HUDEP-2 (cell line): ENCODE data around the gene CAMKMT.

ENCODE experiments used
- DNase-seq, 76 experiments: peaks; one replicate each; lab custom pipeline; 2025; ENCODE audit not compliant: unreplicated experiment in 76 of 76; lab: John Stamatoyannopoulos, UW

CAMKMT gene

DNA sequence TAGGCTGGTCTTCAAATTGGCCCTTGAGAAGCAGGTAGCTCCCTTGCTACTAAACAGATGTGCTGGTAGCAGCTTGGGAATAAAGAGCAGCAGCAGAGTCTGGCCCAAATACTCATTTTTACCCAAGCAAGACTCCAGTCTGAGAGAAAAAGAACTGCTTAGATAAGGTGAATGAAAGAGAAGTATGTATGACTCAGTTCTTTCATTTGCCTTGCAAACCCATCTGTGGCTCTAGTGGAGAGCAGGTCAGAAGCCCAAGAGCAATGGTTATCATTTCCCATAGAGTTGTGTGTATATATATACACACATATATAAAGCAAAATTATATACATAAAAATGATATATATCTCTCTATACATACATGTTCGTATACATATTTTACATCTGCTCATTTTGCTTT is 80.3 kb downstream of the CAMKMT start:
- no peak for DNase-seq

DNA sequence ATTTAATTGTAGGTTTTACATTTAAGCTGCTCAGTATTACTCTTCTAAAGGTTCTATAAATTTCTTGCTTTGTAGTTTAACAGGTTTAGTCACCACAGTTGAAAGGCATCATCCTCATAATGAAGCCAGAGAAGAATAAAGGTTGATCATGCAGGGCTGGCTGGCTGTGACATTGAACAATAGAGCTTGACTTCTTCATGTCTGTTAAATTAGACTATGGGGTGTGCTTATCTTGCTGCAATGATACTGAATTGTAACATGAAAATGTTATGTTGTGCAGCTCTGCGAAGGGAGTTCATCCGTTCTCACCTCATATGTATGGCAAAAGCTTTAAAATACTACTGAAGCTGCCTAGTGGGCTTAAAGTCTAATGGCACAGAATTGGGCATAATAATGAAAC is 81.8 kb downstream of the CAMKMT start:
- DNase-seq = no peak

DNA sequence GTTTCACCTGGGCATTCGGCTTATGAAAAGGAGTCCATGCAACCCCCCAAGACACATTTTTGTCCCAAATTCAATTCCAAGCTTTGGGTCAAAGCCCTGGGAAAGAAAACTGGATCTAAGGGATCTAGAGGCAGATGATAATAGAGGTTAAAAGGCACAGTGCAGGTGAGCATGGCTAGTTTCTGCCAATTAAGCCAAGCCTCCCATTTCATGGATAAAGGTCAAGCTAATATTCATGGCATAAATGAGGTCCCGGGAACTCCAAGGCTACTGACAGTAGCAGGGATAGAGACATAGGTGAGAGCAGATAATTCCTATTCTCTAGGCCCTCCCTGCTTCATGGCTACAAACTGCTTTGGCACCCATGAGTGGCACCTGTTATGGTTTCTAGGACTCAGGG is 83.1 kb downstream of the CAMKMT start:
- no peak for DNase-seq

DNA sequence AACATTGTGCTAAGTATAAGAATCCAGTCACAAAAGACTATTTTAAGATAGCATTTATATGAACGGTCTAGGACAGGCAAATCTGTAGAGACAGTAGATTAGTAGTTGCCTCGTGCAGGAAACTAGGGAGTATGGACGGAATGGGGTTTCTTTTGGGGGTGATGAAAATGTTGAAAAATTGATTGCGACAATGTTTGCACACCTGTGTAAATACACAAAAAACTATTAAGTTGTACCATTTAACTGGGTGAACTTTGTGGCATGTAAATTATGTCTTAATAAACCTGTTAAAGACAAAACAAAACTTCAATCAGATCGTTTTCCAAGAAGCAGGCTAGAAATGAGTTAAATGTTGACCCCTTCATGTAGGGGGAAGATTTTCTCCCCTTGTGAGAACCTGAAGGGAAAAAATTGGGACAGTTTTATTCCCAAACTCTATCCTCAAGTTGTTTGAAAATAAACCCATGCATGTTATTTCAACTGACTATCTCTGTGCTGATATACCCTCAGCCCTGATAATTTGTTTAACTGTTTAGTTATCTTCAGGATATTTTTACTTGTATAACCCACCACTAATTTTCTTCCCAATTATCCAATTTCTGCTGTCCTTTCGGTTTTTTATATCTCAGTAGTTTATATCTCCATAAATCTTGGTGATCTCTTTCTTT is 87.2 kb downstream of the CAMKMT start:
- no peak for DNase-seq

DNA sequence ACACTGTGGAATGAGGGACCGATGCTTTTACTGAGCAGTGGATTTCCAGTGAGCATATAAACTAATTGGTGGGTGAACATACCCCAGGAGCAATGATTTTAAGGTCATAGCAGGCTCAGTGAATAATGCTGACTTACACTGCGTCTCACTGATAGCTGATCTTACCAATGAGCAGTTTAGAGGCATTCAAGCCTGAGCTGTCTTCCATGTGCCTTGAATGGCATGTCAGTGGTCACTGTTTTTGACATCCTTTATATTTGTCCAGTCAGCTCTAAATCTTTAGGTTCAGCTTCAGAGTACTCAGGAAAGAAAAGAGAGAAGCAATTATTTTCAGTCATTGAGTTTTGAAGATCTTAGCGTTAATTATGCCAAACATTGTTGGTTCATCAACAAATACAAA is 88.3 kb downstream of the CAMKMT start:
- DNase-seq = no peak

DNA sequence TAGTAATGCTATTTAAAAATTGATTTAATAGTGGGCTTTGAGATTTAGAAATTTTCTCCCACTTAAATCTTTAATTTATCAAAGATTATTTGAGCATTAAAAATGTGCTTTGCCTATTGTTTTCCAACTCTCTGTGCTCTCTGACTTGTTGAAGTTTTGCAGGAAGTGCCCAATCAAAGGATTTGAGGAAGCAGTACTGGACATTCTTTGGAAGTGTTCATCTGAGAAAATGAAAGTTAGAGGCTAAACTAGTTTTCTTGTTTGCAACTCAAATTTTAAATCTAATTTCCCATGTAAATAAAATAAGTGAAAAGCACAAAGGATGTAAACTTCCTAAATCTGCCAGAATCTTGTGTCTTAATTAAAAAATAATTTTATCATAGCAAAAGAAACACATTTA is 89.1 kb downstream of the CAMKMT start:
- no peak for DNase-seq

DNA sequence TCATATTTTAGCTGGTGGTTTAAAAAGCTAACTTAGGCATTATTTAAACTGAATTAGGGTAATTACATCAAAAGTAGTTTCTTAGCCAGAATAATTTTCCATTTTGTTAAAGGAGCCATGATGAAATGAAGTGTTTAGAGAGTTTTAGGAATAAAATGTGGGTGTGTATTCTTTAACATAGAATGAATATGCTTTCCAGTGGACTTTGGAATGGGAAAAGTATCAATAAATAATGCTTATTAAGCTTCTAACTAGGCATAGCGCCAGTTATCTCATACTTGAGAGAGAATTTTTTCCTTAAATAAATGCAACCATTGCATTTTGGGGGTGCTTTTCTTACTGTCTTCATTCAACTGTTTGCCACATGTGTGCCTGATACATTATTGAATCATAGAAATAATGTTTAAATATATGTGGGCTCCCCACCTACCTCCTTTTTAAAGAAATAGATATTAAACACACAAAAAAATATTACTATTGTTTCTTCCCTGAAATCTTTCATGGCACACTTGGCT is 90.4 kb downstream of the CAMKMT start:
- no peak for DNase-seq

DNA sequence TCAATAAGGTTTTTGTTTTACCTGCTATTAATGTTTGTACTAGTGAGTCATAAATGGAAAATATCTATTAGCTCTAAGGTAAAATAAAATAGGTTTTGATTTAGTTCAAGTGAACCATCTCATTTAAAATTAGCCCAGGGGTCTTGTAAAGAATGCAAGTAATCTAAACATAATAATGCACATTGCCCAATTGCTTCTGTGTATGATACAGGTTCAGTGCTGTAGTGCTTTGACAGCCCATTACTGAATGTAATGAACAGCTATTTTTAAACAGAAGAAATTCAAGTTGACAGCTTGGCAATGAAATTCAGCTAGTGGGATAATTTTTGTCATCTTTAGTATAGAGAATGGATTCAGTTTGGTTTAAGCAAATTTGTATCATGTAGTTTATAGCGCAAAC is 91.5 kb downstream of the CAMKMT start:
- DNase-seq = no peak

DNA sequence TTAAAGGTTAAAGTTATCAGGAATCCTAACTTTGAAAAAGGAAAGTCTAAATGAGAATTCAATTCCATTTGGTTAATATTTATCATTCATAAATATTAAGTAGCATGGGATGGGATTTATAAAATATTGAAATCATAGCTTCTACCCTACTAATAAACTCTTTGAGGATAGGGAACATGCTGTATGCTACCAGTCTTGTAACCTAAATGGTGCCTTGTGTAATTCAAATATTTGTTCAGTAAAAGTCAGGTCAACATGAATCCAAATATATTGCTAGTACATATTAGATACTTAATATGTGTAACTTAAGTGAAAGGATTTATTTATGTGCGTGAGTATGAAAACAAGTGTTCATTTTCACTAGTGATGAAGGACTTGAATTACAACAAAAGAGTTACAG is 94.1 kb downstream of the CAMKMT start:
- no peak for DNase-seq

DNA sequence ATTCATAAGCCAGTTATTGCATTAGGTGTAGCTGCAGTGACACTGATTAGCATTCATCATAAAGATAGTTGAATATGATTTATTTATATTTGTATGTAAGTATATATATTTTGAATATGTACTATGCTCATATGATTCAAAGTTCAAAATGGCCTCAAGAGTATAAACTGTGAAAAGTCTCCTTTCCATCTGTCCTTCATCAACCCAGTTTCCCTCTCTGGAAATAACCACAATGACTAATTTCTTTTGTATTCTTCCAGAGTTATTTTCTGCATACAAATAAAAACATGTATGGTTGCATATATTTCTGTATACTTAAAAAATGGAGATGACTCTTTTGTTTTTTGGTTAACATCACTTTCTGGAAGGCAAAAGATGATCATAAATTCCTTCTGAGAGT is 95.2 kb downstream of the CAMKMT start:
- DNase-seq = no peak

DNA sequence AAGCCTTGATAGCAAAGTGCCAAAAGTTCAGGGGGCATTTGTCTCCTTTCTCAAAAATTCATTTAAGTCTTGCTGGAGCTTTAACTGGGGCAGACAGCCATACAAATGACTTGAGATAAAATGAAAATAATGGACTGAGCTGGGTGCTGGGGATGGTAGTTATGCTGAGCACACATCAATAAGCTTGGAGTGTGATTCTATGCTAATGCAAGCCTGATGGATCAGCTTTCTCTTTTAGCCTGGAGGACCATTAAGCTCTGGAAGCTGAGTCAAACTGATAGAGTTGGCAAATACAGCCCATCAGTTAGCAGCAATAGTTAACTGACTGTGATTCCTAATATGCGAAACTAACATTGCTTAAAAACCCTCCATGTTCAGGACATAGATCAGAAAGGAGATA is 98.0 kb downstream of the CAMKMT start:
- no peak for DNase-seq

DNA sequence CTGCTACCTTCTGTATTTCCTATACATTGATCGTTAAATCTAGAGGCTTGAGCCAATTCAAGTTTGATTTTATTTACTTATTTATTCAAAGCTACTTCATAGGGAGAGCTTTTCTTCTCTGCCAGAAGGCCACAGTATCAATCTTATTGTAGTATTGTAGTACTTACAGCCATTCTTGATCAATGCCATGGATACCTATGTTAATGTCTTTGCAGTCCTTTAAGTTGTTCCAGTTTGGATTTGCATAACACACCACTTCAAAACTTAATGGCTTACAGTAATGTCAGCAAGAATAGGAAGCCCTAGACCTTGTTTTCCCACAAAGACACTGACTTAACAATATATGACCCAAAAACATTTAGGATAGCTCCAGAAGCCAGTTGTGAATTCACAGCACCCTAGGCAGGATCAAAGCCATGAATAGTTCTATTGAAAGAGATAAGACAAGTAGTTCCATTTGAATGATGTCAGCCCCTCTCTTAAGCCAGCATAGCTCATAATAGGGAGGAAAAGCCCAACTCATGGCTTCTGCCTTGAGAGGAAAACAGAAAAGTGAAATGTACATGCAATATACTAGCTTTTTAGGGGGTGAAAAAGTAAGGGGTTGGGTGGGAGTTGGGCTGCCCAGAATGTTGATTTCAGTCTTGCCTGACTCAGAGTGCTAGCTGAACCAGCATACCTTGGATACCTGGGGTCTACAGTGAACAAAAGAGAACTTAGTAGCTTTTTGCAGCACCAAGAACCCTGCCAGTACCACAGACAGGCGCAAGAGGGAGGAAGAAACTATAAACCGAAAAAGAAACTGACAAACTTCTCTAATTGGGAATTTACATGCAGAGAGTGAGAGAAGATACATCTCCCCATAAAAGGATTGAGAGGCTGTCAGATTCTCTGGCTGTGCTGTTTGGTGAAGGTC is 101.4 kb downstream of the CAMKMT start:
- no peak for DNase-seq

DNA sequence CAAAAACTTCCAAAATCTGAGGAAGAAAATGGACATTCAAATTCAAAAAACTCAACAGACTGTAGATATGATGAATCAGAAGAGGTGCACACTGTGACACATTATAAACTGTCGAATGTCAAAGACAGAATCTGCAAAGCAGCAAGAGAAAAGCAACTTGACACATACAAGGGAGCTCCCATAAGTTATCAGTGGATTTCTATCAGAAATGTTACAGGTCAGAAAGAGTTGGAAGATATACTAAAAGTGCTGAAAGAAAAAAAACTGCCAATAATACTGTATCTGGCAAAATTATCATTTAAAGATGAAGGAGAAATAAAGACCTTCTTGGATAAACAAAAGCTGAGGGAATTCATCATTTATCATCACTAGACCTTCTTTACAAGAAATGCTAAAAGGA is 102.7 kb downstream of the CAMKMT start:
- DNase-seq = no peak

DNA sequence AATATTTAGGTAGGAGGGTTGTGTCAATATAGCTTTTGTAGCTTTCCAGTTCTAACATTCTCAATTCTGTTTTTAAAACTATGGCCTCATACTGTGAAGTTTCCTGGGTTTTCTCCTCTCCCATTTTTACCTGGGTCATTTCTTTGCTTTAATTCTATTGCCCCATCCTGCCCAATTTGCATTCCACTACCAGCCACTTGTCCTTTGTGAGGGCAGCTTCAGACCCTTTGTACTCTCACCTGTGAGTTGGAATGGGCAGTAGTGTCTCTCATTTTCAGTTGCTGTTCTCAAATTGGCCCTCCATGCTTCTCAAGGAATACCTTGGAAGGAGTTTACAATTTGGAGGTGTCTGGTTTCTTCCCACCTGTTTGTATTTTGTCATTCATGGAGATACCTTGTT is 108.4 kb downstream of the CAMKMT start:
- no peak for DNase-seq

DNA sequence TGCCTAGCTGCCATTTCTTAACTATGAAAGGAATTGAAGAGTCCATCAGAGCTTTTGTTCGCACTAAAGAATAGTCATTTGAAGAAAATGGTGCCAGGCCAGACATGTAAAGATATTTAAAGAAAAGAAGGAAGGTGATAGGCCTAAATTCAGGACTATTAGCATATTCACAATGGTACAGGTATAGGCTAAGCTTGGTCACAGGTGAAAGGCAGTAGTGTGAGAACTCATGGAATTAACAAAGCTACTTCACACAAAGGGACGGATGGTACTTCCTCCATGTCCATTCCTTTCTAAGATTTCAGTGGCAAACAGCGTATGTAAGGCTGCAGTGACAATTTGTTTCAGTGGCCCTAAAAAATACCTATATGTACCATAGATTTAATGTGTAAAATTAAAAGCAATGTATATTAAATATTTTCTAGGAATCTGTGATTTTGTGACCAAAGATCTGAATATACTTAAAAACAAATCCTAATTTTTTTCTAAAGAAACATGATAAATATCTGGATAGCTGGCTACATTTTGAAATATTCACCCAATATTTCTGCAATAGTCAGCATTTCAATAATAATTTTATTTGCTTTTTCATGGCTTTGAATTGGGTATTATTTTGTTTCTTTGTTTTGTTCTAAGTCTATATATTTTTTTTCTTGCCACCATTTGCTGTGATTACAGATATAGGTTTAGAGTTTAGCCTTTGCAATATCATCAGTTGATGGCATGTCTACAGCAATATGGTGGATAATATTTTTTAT is 116.1 kb downstream of the CAMKMT start:
- no peak for DNase-seq

DNA sequence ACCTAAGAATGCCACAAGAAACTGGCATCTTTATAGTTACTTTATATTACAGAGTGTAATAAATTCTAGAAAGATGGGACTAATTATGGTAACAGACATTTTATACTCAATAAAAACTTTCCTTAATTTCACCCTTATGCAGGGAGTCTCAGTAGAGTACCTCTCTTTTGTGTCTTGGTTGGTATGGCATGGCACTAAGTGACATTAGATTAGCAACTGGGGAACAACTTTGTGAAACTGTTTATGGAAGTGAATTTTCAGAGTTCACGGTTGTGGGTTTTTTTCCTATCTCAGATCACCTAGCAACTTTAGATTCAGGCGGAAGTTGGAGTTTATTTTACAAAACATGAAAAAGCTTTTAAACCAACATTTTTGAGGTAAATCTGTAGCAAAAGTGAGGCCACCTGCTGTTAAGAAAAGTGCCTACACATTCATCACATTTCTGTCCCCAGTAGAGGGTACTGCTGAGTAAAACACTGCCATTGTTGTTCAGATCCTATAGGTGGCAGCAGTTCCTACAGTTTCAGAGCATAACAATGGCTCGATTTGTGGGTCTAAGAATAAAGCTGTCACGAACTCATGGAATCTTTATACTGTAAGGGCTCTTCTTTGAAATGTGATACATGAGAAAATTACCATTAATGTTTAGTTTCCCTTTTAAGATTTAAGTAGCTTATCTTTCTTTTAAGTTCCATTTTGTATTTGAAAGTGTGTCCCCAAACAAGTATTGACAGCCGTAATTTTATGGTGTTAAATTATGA is 117.6 kb downstream of the CAMKMT start:
- DNase-seq = peak in 58 of 76 experiments; percentile 0 to 77 (median 47)

DNA sequence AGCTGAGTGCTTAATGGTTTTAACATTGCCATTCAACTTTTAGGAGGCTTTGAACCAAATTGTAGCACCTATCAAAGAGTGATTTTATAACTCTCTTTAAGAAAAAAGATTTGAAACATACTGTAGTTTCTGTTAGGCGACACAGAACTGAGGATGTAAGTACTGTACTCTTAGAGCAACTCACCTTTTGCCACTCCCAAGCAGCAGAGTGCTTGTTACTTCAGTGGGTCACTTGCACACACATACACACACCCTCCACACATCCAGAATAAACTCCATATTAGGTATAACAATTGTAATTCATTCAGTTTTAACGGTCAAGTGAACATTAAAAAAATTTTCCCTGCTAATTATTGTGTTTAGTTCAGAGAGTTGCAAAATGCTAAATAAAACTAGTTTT is 118.3 kb downstream of the CAMKMT start:
- DNase-seq = no peak

DNA sequence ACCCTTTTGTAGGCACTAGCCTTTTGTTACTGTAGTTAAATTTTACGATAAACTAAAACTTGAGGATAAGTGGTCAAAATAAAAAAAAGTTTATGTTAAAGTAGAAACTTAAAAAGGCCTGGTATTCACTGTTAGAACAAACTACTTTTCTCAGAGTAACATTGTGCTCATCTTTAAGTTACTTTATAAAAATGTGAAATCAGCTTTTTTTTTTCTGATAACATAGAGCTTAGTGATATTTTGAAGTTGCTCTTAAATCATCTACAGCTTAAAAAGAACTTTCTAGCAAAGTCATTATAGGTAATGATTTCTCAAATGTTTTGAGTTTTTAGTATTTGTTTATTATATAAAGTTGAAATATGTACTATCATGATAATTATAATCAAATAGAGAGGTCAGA is 125.3 kb downstream of the CAMKMT start:
- DNase-seq = no peak

DNA sequence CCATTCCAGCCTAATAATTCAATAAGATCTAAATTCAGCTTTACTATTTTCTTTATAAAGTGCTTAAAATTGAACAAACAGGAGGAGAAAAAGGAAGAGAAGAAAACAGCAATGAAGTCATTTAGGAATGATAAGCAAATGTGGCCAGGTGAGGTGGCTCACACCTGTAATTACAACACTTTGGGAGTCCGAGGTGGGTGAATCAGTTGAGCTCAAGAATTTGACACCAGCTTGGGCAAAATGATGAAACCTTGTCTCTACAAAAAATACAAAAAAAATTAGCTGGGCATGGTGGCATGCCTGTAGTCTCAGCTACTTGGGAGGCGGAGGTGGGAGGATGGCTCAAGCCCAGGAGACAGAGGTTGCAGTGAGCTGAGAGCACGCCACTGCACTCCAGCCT is 129.0 kb downstream of the CAMKMT start:
- no peak for DNase-seq

DNA sequence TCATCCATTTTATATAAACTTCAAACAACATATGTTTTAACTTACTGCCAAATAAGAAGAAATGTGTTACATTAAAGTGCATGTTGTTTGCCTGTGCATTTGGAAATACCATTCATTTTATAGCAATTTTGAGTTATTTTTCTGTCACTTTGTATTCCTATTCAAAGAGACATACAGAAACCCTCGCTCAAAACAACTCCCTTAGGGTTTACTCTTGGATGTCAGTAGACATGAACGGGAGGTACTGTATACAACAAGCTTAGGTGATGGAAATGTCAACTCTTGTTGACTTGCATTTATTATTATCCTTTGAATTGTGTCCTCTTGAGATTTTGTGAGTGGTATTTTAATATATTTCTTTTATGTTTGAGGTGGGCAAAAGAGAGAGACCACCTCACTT is 132.3 kb downstream of the CAMKMT start:
- no peak for DNase-seq

DNA sequence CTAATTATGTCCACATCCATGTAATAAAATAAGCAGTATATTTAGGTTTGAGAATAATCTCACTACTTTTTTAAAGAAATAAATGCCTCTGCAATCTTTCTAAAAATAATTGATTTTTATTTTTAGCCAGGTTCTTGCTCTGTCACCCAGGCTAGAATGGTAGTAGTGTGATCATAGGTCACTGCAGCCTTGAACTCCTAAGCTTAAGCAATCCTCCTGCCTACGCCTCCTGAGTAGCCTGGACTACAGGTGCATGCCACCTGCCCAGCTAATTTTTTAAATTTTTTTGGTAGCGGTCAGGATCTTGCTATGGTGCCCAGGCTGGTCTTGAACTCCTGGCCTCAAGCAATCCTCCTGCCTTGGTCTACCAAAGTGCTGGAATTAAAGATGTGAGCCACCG is 133.3 kb downstream of the CAMKMT start:
- no peak for DNase-seq
